ENCODE data around the gene L1TD1. TPM values are rescaled to one million over a fixed set of nuclear protein-coding genes. Genes with fewer than 3 reads are reported as not detected.

L1TD1 gene
- total and polyA plus RNA-seq, 9 of the 15 experiments (the other 6 are each of a cell fraction or from before 2014, with no cell fraction given) = 0.09 TPM; not detected in 8

- no peak overlapping the region for H3K27ac ChIP-seq (ENCODE audit: extremely low read depth, low read depth, low read length)
- POLR2A ChIA-PET = no interaction called here
- H3K27me3 ChIP-seq (ENCODE audit: control insufficient read depth in 2 of 2, insufficient read depth in 2 of 2, low read length in 2 of 2) = peaks cover 6 to 21% of the 10 kb centered on the region in 2 experiments; a peak in 3 of 5 replicates
- CTCF ChIA-PET (ENCODE audit: low intra/inter-chr PET ratio) = no interaction called here
- no peaks in the 10 kb centered on the region for H3K4me1 ChIP-seq (replicated peaks in 1 of 2; ENCODE audit: control insufficient read depth in 2 of 2, insufficient read depth in 2 of 2, low read length in 2 of 2)
- FAIRE-seq = no peak
- no peak overlapping the region for H2AFZ ChIP-seq (ENCODE audit: low read depth, low read length)
- TF ChIP-seq ZNF175 (CRISPR knock-in tag; IDR thresholded peaks at IDR 0.05; ENCODE audit: low read depth) (no peak), L3MBTL2 (IDR thresholded peaks at IDR 0.05) (no peak), ELK3 (CRISPR knock-in tag; IDR thresholded peaks at IDR 0.05) (no peak), RBM34 (IDR thresholded peaks at IDR 0.05; ENCODE audit: borderline replicate concordance, insufficient read depth, low read length) (no peak), FOXP4 (CRISPR knock-in tag; IDR thresholded peaks at IDR 0.05; ENCODE audit: borderline replicate concordance) (no peak), ZSCAN29 (IDR thresholded peaks at IDR 0.05) (no peak), MYBL2 (IDR thresholded peaks at IDR 0.05; ENCODE audit: low read depth) (no peak), MYBL2 (CRISPR knock-in tag; IDR thresholded peaks at IDR 0.05; ENCODE audit: borderline replicate concordance) (no peak)
- H3K36me3 ChIP-seq (ENCODE audit: control insufficient read depth, insufficient read depth, low read length) = no peaks in the 10 kb centered on the region
- intact Hi-C loops (cut with micrococcal nuclease) (no loop called here), in situ Hi-C loops (cut with MboI) (no loop called here)
- no peak for DNase-seq (ENCODE audit: extremely low read depth in 1 of 4, low spot score in 3 of 4)
- no peak overlapping the region for H3K4me2 ChIP-seq (ENCODE audit: insufficient read depth, low read length)
- BruUV-seq (replicated peaks) = no TSS peak
- 0% methylated on average over 8 of the region's 10 CpGs for WGBS (ENCODE audit: insufficient coverage, low coverage, missing lambda C conversion rate)
- no peaks in the 10 kb centered on the region for H3K79me2 ChIP-seq (ENCODE audit: control insufficient read depth, insufficient read depth, low read length)
- H3K9ac ChIP-seq (ENCODE audit: insufficient read depth in 1 of 2, low read depth in 2 of 2, low read length in 2 of 2) = no peak overlapping the region
- no peak for ATAC-seq
- no peaks in the 10 kb centered on the region for H3K9me3 ChIP-seq (replicated peaks; ENCODE audit: control insufficient read depth, insufficient read depth, low read depth, low read length)
- H3K4me3 ChIP-seq = no peak overlapping the region
- no peaks in the 10 kb centered on the region for H3K9me1 ChIP-seq (ENCODE audit: control insufficient read depth, insufficient read depth, low read length)
- no peaks in the 10 kb centered on the region for H4K20me1 ChIP-seq (replicated peaks; ENCODE audit: control insufficient read depth, insufficient read depth, low read length)
Observed at GRCh38 chr1:62250126-62250726, 55.6 kb downstream of the L1TD1 start.
